Gastroesophageal sphincter (tissue), 3 donors: ENCODE results near the gene MRPS22.

Experiments used
- POLR2A ChIP-seq, 2 donors: fragments of 450-650 bp; IDR thresholded peaks; one replicate each; pipeline ENCODE4 v1.6.1; 2017; ENCODE audit warnings: antibody characterized with exemption in 2 of 2, mild to moderate bottlenecking in 2 of 2, moderate library complexity in 1 of 2
- POLR2AphosphoS5 ChIP-seq: sonication (generic); formaldehyde crosslinking; IDR thresholded peaks from one replicate; pipeline ENCODE4 v1.6.1; 2017; ENCODE audit warnings: antibody characterized with exemption
- TF ChIP-seq, protein P1 (sequence below), 4 experiments: fragments of 200-600 bp in 2 of 4; fragments of 450-650 bp in 2 of 4; sonication (generic) in 1 of 4; IDR thresholded peaks; one replicate each; pipeline ENCODE4 v1.5.1; 2017 to 2019; ENCODE audit warnings: antibody characterized with exemption in 4 of 4, mild to moderate bottlenecking in 2 of 4, moderate library complexity in 2 of 4

DNA sequence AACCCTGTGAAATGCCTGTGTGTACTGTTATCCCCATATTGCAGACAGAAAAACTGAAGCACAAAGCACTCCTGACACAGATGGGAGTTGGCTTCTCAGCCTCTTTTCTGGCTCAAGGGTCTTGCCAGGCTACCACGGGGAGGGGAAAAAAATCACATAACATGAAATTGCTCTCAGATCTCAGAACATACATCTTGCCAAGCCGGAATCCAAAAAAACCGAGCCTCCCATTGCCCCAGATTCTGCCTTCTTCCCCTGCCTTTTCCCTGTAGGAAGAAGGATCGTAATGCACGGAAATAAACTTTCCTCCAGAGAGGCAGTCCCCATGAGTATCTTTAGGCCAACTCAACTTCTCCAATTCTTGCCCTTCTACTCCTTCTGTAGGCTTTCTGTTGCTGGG is 16.6 kb upstream of the MRPS22 start:
- TF ChIP-seq, protein P1, sequence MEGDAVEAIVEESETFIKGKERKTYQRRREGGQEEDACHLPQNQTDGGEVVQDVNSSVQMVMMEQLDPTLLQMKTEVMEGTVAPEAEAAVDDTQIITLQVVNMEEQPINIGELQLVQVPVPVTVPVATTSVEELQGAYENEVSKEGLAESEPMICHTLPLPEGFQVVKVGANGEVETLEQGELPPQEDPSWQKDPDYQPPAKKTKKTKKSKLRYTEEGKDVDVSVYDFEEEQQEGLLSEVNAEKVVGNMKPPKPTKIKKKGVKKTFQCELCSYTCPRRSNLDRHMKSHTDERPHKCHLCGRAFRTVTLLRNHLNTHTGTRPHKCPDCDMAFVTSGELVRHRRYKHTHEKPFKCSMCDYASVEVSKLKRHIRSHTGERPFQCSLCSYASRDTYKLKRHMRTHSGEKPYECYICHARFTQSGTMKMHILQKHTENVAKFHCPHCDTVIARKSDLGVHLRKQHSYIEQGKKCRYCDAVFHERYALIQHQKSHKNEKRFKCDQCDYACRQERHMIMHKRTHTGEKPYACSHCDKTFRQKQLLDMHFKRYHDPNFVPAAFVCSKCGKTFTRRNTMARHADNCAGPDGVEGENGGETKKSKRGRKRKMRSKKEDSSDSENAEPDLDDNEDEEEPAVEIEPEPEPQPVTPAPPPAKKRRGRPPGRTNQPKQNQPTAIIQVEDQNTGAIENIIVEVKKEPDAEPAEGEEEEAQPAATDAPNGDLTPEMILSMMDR (IDR thresholded peaks at IDR 0.05) = no peak
- TF ChIP-seq POLR2A (IDR thresholded peaks at IDR 0.05) = no peak
- TF ChIP-seq POLR2AphosphoS5 = no peak
